WTC11 (cell line): Measurements from ENCODE around the gene SYK.

ENCODE experiments used
- ESRRA ChIP-seq: sonication (generic); formaldehyde crosslinking; IDR thresholded peaks from 2 replicates; pipeline ENCODE4 v1.8.1; 2022; ENCODE audit warnings: mild to moderate bottlenecking, missing genetic modification reagents, borderline replicate concordance
- GABPB1 ChIP-seq: sonication (generic); formaldehyde crosslinking; IDR thresholded peaks from 2 replicates; pipeline ENCODE4 v1.8.1; 2023; ENCODE audit warnings: mild to moderate bottlenecking, missing genetic modification reagents
- JUN ChIP-seq: sonication (generic); formaldehyde crosslinking; IDR thresholded peaks from 2 replicates; pipeline ENCODE4 v1.8.0; 2023; ENCODE audit warnings: mild to moderate bottlenecking, missing genetic modification reagents
- NFE2L1 ChIP-seq: sonication (generic); formaldehyde crosslinking; IDR thresholded peaks from 2 replicates; pipeline ENCODE4 v1.8.1; 2023; ENCODE audit warnings: missing genetic modification reagents
- NR2C2 ChIP-seq: sonication (generic); formaldehyde crosslinking; IDR thresholded peaks from 2 replicates; pipeline ENCODE4 v1.8.0; 2022; ENCODE audit warnings: mild to moderate bottlenecking, missing genetic modification reagents
- NR3C1 ChIP-seq: sonication (generic); formaldehyde crosslinking; conservative IDR thresholded peaks from 2 replicates; pipeline ENCODE4 v1.8.1; 2023; ENCODE audit warnings: low read depth, mild to moderate bottlenecking, missing genetic modification reagents
- PRDM15 ChIP-seq: sonication (generic); formaldehyde crosslinking; IDR thresholded peaks from 2 replicates; pipeline ENCODE4 v1.8.0; 2022; ENCODE audit warnings: missing genetic modification reagents
- ZNF121 ChIP-seq: sonication (generic); formaldehyde crosslinking; IDR thresholded peaks from 2 replicates; pipeline ENCODE4 v1.8.0; 2023; ENCODE audit warnings: missing genetic modification reagents
- TF ChIP-seq, protein P1 (sequence below): sonication (generic); formaldehyde crosslinking; IDR thresholded peaks from 2 replicates; pipeline ENCODE4 v1.8.1; 2022; ENCODE audit warnings: missing genetic modification reagents, borderline replicate concordance
- TF ChIP-seq, protein P2 (sequence below): fragments of 200-600 bp; IDR thresholded peaks from 2 replicates; pipeline ENCODE4 v1.8.0; 2022; ENCODE audit warnings: antibody characterized with exemption
- TF ChIP-seq, protein P3 (sequence below): sonication (generic); formaldehyde crosslinking; IDR thresholded peaks from 2 replicates; pipeline ENCODE4 v1.8.1; 2023; ENCODE audit warnings: mild to moderate bottlenecking, missing genetic modification reagents
- TF ChIP-seq, protein P4 (sequence below): sonication (generic); formaldehyde crosslinking; IDR thresholded peaks from 2 replicates; pipeline ENCODE4 v1.8.0; 2022; ENCODE audit warnings: mild to moderate bottlenecking, missing genetic modification reagents
- TF ChIP-seq, protein P5 (sequence below): sonication (generic); formaldehyde crosslinking; conservative IDR thresholded peaks from 2 replicates; pipeline ENCODE4 v1.8.1; 2023; ENCODE audit warnings: mild to moderate bottlenecking, low read depth, missing genetic modification reagents, moderate library complexity
- TF ChIP-seq, protein P6 (sequence below): sonication (generic); formaldehyde crosslinking; IDR thresholded peaks from 2 replicates; pipeline ENCODE4 v1.8.1; 2022; ENCODE audit warnings: low read depth, missing genetic modification reagents, borderline replicate concordance

DNA sequence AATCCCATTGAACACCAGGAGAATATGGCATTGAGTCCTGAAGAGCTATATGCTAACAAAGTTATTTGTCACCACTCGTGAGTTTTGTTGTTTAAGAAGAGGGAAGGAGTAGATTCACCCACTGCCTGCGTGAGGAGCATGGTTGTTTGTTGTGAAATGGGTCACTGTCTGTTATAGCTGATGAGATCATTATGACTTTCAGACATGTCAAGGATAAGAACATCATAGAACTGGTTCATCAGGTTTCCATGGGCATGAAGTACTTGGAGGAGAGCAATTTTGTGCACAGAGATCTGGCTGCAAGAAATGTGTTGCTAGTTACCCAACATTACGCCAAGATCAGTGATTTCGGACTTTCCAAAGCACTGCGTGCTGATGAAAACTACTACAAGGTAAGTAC, 76.9 kb downstream of the SYK start:
- TF ChIP-seq, protein P1, sequence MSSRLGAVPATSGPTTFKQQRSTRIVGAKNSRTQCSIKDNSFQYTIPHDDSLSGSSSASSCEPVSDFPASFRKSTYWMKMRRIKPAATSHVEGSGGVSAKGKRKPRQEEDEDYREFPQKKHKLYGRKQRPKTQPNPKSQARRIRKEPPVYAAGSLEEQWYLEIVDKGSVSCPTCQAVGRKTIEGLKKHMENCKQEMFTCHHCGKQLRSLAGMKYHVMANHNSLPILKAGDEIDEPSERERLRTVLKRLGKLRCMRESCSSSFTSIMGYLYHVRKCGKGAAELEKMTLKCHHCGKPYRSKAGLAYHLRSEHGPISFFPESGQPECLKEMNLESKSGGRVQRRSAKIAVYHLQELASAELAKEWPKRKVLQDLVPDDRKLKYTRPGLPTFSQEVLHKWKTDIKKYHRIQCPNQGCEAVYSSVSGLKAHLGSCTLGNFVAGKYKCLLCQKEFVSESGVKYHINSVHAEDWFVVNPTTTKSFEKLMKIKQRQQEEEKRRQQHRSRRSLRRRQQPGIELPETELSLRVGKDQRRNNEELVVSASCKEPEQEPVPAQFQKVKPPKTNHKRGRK (CRISPR knock-in tag): no peak
- TF ChIP-seq, protein P2, sequence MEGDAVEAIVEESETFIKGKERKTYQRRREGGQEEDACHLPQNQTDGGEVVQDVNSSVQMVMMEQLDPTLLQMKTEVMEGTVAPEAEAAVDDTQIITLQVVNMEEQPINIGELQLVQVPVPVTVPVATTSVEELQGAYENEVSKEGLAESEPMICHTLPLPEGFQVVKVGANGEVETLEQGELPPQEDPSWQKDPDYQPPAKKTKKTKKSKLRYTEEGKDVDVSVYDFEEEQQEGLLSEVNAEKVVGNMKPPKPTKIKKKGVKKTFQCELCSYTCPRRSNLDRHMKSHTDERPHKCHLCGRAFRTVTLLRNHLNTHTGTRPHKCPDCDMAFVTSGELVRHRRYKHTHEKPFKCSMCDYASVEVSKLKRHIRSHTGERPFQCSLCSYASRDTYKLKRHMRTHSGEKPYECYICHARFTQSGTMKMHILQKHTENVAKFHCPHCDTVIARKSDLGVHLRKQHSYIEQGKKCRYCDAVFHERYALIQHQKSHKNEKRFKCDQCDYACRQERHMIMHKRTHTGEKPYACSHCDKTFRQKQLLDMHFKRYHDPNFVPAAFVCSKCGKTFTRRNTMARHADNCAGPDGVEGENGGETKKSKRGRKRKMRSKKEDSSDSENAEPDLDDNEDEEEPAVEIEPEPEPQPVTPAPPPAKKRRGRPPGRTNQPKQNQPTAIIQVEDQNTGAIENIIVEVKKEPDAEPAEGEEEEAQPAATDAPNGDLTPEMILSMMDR: no peak
- TF ChIP-seq NR2C2 (CRISPR knock-in tag): no peak
- TF ChIP-seq JUN (CRISPR knock-in tag): no peak
- TF ChIP-seq GABPB1: no peak
- TF ChIP-seq, protein P3, sequence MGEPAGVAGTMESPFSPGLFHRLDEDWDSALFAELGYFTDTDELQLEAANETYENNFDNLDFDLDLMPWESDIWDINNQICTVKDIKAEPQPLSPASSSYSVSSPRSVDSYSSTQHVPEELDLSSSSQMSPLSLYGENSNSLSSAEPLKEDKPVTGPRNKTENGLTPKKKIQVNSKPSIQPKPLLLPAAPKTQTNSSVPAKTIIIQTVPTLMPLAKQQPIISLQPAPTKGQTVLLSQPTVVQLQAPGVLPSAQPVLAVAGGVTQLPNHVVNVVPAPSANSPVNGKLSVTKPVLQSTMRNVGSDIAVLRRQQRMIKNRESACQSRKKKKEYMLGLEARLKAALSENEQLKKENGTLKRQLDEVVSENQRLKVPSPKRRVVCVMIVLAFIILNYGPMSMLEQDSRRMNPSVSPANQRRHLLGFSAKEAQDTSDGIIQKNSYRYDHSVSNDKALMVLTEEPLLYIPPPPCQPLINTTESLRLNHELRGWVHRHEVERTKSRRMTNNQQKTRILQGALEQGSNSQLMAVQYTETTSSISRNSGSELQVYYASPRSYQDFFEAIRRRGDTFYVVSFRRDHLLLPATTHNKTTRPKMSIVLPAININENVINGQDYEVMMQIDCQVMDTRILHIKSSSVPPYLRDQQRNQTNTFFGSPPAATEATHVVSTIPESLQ (CRISPR knock-in tag): no peak
- TF ChIP-seq, protein P4, sequence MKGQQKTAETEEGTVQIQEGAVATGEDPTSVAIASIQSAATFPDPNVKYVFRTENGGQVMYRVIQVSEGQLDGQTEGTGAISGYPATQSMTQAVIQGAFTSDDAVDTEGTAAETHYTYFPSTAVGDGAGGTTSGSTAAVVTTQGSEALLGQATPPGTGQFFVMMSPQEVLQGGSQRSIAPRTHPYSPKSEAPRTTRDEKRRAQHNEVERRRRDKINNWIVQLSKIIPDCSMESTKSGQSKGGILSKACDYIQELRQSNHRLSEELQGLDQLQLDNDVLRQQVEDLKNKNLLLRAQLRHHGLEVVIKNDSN: no peak
- TF ChIP-seq, protein P5, sequence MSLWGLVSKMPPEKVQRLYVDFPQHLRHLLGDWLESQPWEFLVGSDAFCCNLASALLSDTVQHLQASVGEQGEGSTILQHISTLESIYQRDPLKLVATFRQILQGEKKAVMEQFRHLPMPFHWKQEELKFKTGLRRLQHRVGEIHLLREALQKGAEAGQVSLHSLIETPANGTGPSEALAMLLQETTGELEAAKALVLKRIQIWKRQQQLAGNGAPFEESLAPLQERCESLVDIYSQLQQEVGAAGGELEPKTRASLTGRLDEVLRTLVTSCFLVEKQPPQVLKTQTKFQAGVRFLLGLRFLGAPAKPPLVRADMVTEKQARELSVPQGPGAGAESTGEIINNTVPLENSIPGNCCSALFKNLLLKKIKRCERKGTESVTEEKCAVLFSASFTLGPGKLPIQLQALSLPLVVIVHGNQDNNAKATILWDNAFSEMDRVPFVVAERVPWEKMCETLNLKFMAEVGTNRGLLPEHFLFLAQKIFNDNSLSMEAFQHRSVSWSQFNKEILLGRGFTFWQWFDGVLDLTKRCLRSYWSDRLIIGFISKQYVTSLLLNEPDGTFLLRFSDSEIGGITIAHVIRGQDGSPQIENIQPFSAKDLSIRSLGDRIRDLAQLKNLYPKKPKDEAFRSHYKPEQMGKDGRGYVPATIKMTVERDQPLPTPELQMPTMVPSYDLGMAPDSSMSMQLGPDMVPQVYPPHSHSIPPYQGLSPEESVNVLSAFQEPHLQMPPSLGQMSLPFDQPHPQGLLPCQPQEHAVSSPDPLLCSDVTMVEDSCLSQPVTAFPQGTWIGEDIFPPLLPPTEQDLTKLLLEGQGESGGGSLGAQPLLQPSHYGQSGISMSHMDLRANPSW (CRISPR knock-in tag): no peak
- no peak for TF ChIP-seq NFE2L1 (CRISPR knock-in tag)
- TF ChIP-seq NR3C1 (CRISPR knock-in tag): no peak
- no peak for TF ChIP-seq ESRRA
- TF ChIP-seq ZNF121 (CRISPR knock-in tag): no peak
- TF ChIP-seq PRDM15: no peak
- TF ChIP-seq, protein P6, sequence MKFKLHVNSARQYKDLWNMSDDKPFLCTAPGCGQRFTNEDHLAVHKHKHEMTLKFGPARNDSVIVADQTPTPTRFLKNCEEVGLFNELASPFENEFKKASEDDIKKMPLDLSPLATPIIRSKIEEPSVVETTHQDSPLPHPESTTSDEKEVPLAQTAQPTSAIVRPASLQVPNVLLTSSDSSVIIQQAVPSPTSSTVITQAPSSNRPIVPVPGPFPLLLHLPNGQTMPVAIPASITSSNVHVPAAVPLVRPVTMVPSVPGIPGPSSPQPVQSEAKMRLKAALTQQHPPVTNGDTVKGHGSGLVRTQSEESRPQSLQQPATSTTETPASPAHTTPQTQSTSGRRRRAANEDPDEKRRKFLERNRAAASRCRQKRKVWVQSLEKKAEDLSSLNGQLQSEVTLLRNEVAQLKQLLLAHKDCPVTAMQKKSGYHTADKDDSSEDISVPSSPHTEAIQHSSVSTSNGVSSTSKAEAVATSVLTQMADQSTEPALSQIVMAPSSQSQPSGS (CRISPR knock-in tag): no peak
